Measurements from ENCODE around the gene ARF3. TPM values are rescaled to one million over a fixed set of nuclear protein-coding genes. Genes with fewer than 3 reads are reported as not detected.

The ARF3 gene
- total RNA-seq, 2 experiments from 2014 or later = 89.6 to 114 TPM

DNA sequence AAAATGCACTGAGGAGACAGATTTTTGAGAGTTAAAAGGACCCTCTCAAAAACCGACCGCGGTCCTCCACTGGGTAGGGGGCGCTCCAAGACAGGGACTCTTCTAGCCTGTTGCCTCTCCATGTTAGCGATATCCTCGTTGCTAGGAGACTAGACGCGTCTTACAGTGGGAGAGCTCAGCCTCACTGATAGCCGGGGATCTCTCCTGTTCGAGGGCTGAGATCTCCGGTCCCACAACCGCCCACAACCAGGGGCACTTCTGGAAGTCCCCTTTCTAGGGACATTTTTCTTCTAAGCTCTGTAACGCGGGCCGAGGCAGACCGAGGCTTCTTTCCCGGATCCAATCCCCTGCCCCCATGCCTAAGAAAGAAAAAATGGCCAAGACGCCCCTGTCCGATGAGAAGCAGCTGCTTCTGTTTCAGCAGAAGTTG lies 53.3 kb downstream of the ARF3 start:
- Mint-ChIP-seq H3K4me1 (peaks cover 12% of the 10 kb centered on the region), H3K36me3 (ENCODE audit: low read depth) (no peaks in the 10 kb centered on the region), H3K27me3 (peaks cover 9% of the 10 kb centered on the region), H3K9me3 (no peaks in the 10 kb centered on the region), H3K4me3 (peak overlapping the region; percentile 70), H3K27ac (no peak overlapping the region)
- POLR2A ChIA-PET = no interaction called here
- DNase-seq = peak; percentile 91
- CTCF ChIA-PET = interaction anchor here (0.6 to 2.5 kb wide), 12 partner anchors 9 to 74 kb away, joined by 3 to 18 read pairs (median 3); partner anchors contain the start of genes DDX23, FKBP11 and WNT1

- peaks cover 12% of the 10 kb centered on the region for H3K4me1 Mint-ChIP-seq
- no peaks in the 10 kb centered on the region for H3K36me3 Mint-ChIP-seq (ENCODE audit: low read depth)
- CTCF ChIA-PET = interaction anchor here (0.6 to 4.1 kb wide), 14 partner anchors 10 to 88 kb away, joined by 3 to 24 read pairs (median 4); partner anchors contain the start of genes DDX23 and FKBP11
- H3K27ac Mint-ChIP-seq = no peak overlapping the region
- DNase-seq = no peak
- H3K4me3 Mint-ChIP-seq = peak overlapping the region; percentile 51
- no peaks in the 10 kb centered on the region for H3K9me3 Mint-ChIP-seq
- H3K27me3 Mint-ChIP-seq = peaks cover 12% of the 10 kb centered on the region
- POLR2A ChIA-PET = interaction anchor here (0.7 kb wide), 1 partner anchor 56 kb away, joined by 3 read pairs; no protein-coding TSS in a partner anchor
Observed at GRCh38 chr12:48903363-48903981, 53.8 kb downstream of the ARF3 start.

DNA sequence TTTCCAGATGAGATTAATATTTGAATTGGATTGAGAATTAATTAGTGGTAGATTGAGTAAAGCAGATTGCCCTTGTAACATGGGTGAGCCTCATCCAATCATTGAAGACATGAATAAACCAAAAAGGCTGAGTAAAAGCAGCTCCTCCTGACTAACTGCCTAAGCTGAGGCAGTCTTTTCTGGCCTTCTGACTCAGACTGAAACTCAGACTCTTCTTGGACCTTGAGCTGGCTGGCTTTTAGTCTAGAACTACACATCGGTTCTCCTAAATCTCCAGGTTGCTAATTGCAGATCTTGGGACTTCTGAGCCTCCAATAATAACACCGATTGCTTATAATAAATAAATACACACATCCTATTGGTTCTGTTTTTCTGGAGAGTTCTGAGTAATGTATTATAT lies 56.0 kb downstream of the ARF3 start:
- no peak for DNase-seq

GRCh38 chr12:48899651-48900050 lies 57.6 kb downstream of the ARF3 start:
- DNase-seq = no peak
- peaks cover 8% of the 10 kb centered on the region for H3K27me3 Mint-ChIP-seq
- ChIA-PET POLR2A (no interaction called here), CTCF (interaction anchor here (0.5 to 4.1 kb wide), 6 partner anchors 9 to 1615 kb away, joined by 3 to 24 read pairs (median 4); partner anchors contain the start of gene RND1)
- H3K4me1 Mint-ChIP-seq = peaks cover 11% of the 10 kb centered on the region
- H3K4me3 Mint-ChIP-seq = no peak overlapping the region
- H3K27ac Mint-ChIP-seq = no peak overlapping the region
- H3K9me3 Mint-ChIP-seq = no peaks in the 10 kb centered on the region
- H3K36me3 Mint-ChIP-seq (ENCODE audit: low read depth) = no peaks in the 10 kb centered on the region

More for the DNA sequence above, 56.0 kb downstream of the ARF3 start:
- H3K4me3 Mint-ChIP-seq = no peak overlapping the region
- no peaks in the 10 kb centered on the region for H3K9me3 Mint-ChIP-seq
- H3K27ac Mint-ChIP-seq = no peak overlapping the region
- peaks cover 12% of the 10 kb centered on the region for H3K4me1 Mint-ChIP-seq
- CTCF ChIA-PET = interaction anchor here (1.3 to 4.1 kb wide), 4 partner anchors 11 to 92 kb away, joined by 3 to 24 read pairs (median 5); no protein-coding TSS in a partner anchor
- H3K36me3 Mint-ChIP-seq (ENCODE audit: low read depth) = no peaks in the 10 kb centered on the region
- H3K27me3 Mint-ChIP-seq = peaks cover 13% of the 10 kb centered on the region
- POLR2A ChIA-PET = no interaction called here

- CTCF ChIA-PET = interaction anchor here (0.6 to 1.3 kb wide), 4 partner anchors 25 to 94 kb away, joined by 3 read pairs; no protein-coding TSS in a partner anchor
- Mint-ChIP-seq H3K36me3 (ENCODE audit: low read depth) (no peaks in the 10 kb centered on the region), H3K4me1 (peaks cover 9% of the 10 kb centered on the region), H3K4me3 (no peak overlapping the region), H3K9me3 (no peaks in the 10 kb centered on the region), H3K27ac (no peak overlapping the region), H3K27me3 (peaks cover 25% of the 10 kb centered on the region)
- DNase-seq = no peak
- POLR2A ChIA-PET = no interaction called here
Observed at GRCh38 chr12:48894271-48894670, 63.0 kb downstream of the ARF3 start.

DNA sequence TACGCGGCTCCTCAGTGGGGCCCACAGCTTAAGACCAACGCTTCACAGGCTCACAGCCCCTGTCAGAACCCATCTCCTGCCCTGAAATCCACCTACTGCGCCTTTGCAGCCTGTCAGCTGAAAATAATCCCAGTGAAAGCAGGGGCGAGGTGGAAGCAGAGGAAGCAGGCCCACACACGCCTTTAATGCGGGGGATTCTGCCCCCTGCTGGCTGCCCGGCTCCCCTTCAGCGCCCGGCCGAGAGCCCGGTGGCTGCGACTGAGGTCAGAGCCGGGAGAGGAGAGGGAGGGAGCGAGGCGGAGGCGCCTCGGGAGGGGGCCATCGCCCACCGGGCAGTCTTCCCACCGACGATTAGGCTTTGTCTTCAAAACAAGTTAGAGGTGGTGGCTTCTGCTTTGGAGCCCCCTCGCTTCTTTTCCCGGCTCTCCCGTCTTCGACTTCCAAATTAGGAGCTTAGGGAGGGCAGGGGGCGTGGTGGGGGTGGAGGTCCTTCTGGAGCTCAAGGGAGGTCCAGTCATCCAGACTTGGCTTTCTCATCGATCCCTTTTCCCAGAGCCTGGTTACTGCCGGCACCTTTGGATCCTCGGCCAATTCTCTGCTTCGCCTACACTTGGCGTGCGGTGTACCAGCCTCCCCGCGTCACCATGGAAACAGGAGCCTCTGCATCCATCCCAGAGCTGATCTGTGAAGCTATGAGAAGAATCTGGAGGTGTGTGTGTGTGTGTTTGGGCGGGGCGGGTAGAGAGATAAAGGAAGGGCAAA lies 66.4 kb downstream of the ARF3 start:
- Mint-ChIP-seq H3K27ac (no peak overlapping the region), H3K9me3 (no peaks in the 10 kb centered on the region), H3K27me3 (peaks cover 20% of the 10 kb centered on the region), H3K4me3 (no peak overlapping the region), H3K36me3 (ENCODE audit: low read depth) (no peaks in the 10 kb centered on the region), H3K4me1 (peaks cover 9% of the 10 kb centered on the region)
- ChIA-PET POLR2A (no interaction called here), CTCF (interaction anchor here (0.6 to 5.1 kb wide), 20 partner anchors 11 to 138 kb away, joined by 3 to 53 read pairs (median 4); partner anchors contain the start of genes DDX23, RND1 and WNT1)
- peak; percentile 72 for DNase-seq

DNA sequence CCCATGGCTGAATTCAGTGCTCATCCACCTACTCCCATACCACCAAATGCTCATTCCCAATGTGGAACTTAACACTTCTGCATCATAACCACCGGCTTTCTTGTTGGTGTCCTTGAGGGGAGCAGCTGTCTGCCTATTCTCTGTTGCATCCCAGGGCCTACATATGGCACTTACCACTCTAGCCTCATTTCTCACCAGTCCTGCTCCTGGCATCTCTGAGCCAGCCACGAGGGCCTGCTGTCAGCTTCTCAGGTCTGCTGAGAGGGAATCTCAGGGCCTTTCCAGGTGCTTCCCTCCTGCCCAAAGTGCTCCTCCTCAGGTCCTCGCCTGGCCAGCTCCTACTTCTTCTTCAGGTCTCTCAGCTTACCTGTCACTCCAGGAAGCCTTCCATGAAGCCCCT lies 67.6 kb downstream of the ARF3 start:
- H3K27ac Mint-ChIP-seq = no peak overlapping the region
- POLR2A ChIA-PET = no interaction called here
- DNase-seq = no peak
- H3K9me3 Mint-ChIP-seq = no peaks in the 10 kb centered on the region
- CTCF ChIA-PET = interaction anchor here (0.5 to 5.1 kb wide), 14 partner anchors 10 to 137 kb away, joined by 3 to 53 read pairs (median 4); partner anchors contain the start of genes DDX23, FKBP11 and WNT1
- no peak overlapping the region for H3K4me3 Mint-ChIP-seq
- no peaks in the 10 kb centered on the region for H3K36me3 Mint-ChIP-seq (ENCODE audit: low read depth)
- peaks cover 9% of the 10 kb centered on the region for H3K4me1 Mint-ChIP-seq
- H3K27me3 Mint-ChIP-seq = peaks cover 22% of the 10 kb centered on the region

Other genes starting within 250 kb of the ARF3 start
- gene CCNT1, start 240.8 kb downstream of the ARF3 start, total RNA-seq = 10 to 100 TPM; 51.6 to 53.7 TPM
- not detected for gene ADCY6, start 168.4 kb downstream of the ARF3 start, total RNA-seq
- gene CACNB3, start 139.0 kb downstream of the ARF3 start, total RNA-seq = 10 to 100 TPM; 14.9 to 19.9 TPM
- 100 to 1,000 TPM; 143 to 144 TPM for gene DDX23, start 105.3 kb downstream of the ARF3 start, total RNA-seq
- gene RND1, start 91.6 kb downstream of the ARF3 start, total RNA-seq = 1 to 10 TPM; 1.1 to 1.2 TPM
- gene FKBP11, start 32.0 kb downstream of the ARF3 start, total RNA-seq = 10 to 100 TPM; 44.2 to 45.6 TPM
- gene WNT10B, start 14.2 kb upstream of the ARF3 start, total RNA-seq = under 1 TPM; 0.52 to 0.99 TPM
- under 1 TPM; 0.17 to 0.29 TPM for gene WNT1, start 20.8 kb upstream of the ARF3 start, total RNA-seq
- under 1 TPM; 0.10 to 0.17 TPM for gene DDN, start 41.9 kb upstream of the ARF3 start, total RNA-seq
- gene PRKAG1, start 61.3 kb upstream of the ARF3 start, total RNA-seq = 10 to 100 TPM; 62.5 to 65.5 TPM
- gene KMT2D, start 103.3 kb upstream of the ARF3 start, total RNA-seq = 100 to 1,000 TPM in 1 of 2 experiments, 10 to 100 TPM in 1; 97.9 to 116 TPM
- gene RHEBL1, start 112.5 kb upstream of the ARF3 start, total RNA-seq = 1 to 10 TPM; 4.6 to 6.4 TPM
- gene DHH, start 137.3 kb upstream of the ARF3 start, total RNA-seq = under 1 TPM in 1 of 2 experiments, not detected in 1; 0.12 TPM
- 10 to 100 TPM; 60.3 to 62.3 TPM for gene LMBR1L, start 153.4 kb upstream of the ARF3 start, total RNA-seq
- 1,000 to 10,000 TPM; 2,153 to 2,254 TPM for gene TUBA1B, start 173.9 kb upstream of the ARF3 start, total RNA-seq
- gene TUBA1A, start 231.6 kb upstream of the ARF3 start, total RNA-seq = 100 to 1,000 TPM in 1 of 2 experiments, 10 to 100 TPM in 1; 94.8 to 109 TPM